Tibial nerve (tissue), 4 donors: ENCODE measurements around the gene ARHGAP1. TPM values are rescaled to one million over a fixed set of nuclear protein-coding genes. Genes with fewer than 3 reads are reported as not detected.
A peak's percentile ranks its signal among the peaks of the same experiment; 100 is the strongest.

Experiments used
- DNase-seq, 2 donors: peaks; one replicate each; pipeline ENCODE4 v3.0.0-alpha.2; 2019; ENCODE audit warnings: low spot score in 2 of 2
- H3K27ac ChIP-seq, 4 donors: fragments of 200-600 bp; sonication (generic) in 3 of 4; one replicate each; pipeline ENCODE4 v1.5.1; 2017 to 2019; ENCODE audit warnings: mild to moderate bottlenecking in 1 of 4
- H3K27me3 ChIP-seq, 2 donors: fragments of 200-600 bp; sonication (generic) in 1 of 2; one replicate each; pipeline versions ENCODE4 v1.5.1 to v1.6.0; 2017 to 2019
- H3K36me3 ChIP-seq, 3 donors: fragments of 200-600 bp; sonication (generic); one replicate each; pipeline ENCODE4 v1.5.1; 2018 to 2019
- H3K4me1 ChIP-seq, 4 donors: fragments of 200-600 bp; sonication (generic) in 3 of 4; one replicate each; pipeline ENCODE4 v1.5.1; 2017 to 2019
- H3K4me3 ChIP-seq, 4 donors: fragments of 200-600 bp; sonication (generic) in 3 of 4; one replicate each; pipeline ENCODE4 v1.5.1; 2017 to 2019; ENCODE audit warnings: mild to moderate bottlenecking in 1 of 4, moderate library complexity in 1 of 4
- H3K9me3 ChIP-seq, 4 donors: fragments of 200-600 bp; sonication (generic) in 3 of 4; one replicate each; pipeline ENCODE4 v1.5.1; 2017 to 2019
- CTCF ChIP-seq, 5 experiments: fragments of 200-600 bp in 3 of 5; fragments of 450-650 bp in 2 of 5; sonication (generic) in 3 of 5; IDR thresholded peaks; one replicate each; pipeline ENCODE4 v1.5.1; 2016 to 2019; ENCODE audit warnings: antibody characterized with exemption in 5 of 5, mild to moderate bottlenecking in 3 of 5, moderate library complexity in 2 of 5
- EP300 ChIP-seq, 2 donors: sonication (generic); formaldehyde crosslinking; IDR thresholded peaks; one replicate each; pipeline ENCODE4 v1.6.1; 2017; ENCODE audit warnings: antibody characterized with exemption in 2 of 2, mild to moderate bottlenecking in 1 of 2
- POLR2A ChIP-seq, 2 donors: fragments of 450-650 bp; IDR thresholded peaks; one replicate each; pipeline ENCODE4 v1.6.1; 2017; ENCODE audit warnings: antibody characterized with exemption in 2 of 2, mild to moderate bottlenecking in 2 of 2, moderate library complexity in 2 of 2
- WGBS, 2 donors: methylation state at CpG; one replicate each; pipeline ENCODE4 v1.1.5; 2018; 5-methylcytosine and 5-hydroxymethylcytosine counted together
- total RNA-seq, 4 donors: library from RNA; depleted of rRNA; stranded (reverse); fragments of >200 nt; gene quantifications; one replicate each; pipeline ENCODE4 v1.1.0, GENCODE V29; 2016

The ARHGAP1 gene
- total RNA-seq, 4 donors from 2014 or later, result 47.9 to 83.0 (median 59.8) TPM

- peaks cover 3 to 47% (median 27%) of the 10 kb centered on the region in 4 donors for H3K4me1 ChIP-seq
- no peak overlapping the region for H3K27ac ChIP-seq
- H3K4me3 ChIP-seq, result no peak overlapping the region
- peaks cover 3 to 72% (median 35%) of the 10 kb centered on the region in 3 donors for H3K36me3 ChIP-seq
- 91 to 93% methylated on average over 15 to 19 of the region's 21 CpGs for WGBS, 2 donors
- no peaks in the 10 kb centered on the region for H3K27me3 ChIP-seq
- no peak for TF ChIP-seq CTCF (IDR thresholded peaks at IDR 0.05)
- TF ChIP-seq EP300 (IDR thresholded peaks at IDR 0.05), result no peak
- H3K9me3 ChIP-seq, result no peaks in the 10 kb centered on the region
- no peak for DNase-seq
Measured at GRCh38 chr11:46680164-46680760, 20.2 kb downstream of the ARHGAP1 start.

GRCh38 chr11:46679241-46680163, 20.9 kb downstream of the ARHGAP1 start:
- Histone ChIP-seq H3K27ac (no peak overlapping the region), H3K36me3 (peaks cover 3 to 70% (median 35%) of the 10 kb centered on the region in 3 donors), H3K4me1 (peaks cover 3 to 51% (median 32%) of the 10 kb centered on the region in 4 donors), H3K4me3 (no peak overlapping the region), H3K9me3 (no peaks in the 10 kb centered on the region), H3K27me3 (no peaks in the 10 kb centered on the region)
- no peak for DNase-seq
- TF ChIP-seq EP300 (IDR thresholded peaks at IDR 0.05) (no peak), CTCF (IDR thresholded peaks at IDR 0.05) (no peak), POLR2A (IDR thresholded peaks at IDR 0.05) (no peak)
- 86 to 92% methylated on average over 21 to 22 of the region's 26 CpGs for WGBS, 2 donors

DNA sequence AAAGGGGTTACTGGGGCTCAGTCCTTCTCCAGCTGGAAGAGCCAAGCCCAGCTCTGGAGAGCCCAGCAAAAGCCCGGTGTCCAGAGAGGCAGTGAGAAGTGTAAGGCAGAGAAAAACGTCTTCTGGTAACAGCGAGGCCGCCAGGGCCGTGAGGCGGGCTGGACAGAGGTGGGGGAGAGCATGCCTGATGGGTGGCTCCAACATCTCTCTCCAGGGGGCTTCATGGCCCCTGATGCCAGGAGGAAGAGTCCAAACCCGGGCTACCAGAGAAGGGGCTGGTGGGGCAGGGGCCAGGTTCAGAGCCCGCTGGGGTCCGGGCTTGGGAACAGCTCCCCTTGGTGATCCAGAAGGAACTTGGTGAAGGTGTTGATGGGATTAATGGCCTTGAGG, 21.7 kb downstream of the ARHGAP1 start:
- peaks cover 3 to 51% (median 30%) of the 10 kb centered on the region in 4 donors for H3K4me1 ChIP-seq
- no peak for DNase-seq
- peaks cover 3 to 75% (median 35%) of the 10 kb centered on the region in 3 donors for H3K36me3 ChIP-seq
- no peaks in the 10 kb centered on the region for H3K27me3 ChIP-seq
- H3K4me3 ChIP-seq, result no peak overlapping the region
- no peak for TF ChIP-seq CTCF (IDR thresholded peaks at IDR 0.05)
- TF ChIP-seq EP300 (IDR thresholded peaks at IDR 0.05), result no peak
- no peak for TF ChIP-seq POLR2A (IDR thresholded peaks at IDR 0.05)
- WGBS, 2 donors, result 82 to 84% methylated on average over 9 of the region's 9 CpGs
- no peaks in the 10 kb centered on the region for H3K9me3 ChIP-seq
- H3K27ac ChIP-seq, result peak overlapping the region in 1 of 4 donors; percentile 87

DNA sequence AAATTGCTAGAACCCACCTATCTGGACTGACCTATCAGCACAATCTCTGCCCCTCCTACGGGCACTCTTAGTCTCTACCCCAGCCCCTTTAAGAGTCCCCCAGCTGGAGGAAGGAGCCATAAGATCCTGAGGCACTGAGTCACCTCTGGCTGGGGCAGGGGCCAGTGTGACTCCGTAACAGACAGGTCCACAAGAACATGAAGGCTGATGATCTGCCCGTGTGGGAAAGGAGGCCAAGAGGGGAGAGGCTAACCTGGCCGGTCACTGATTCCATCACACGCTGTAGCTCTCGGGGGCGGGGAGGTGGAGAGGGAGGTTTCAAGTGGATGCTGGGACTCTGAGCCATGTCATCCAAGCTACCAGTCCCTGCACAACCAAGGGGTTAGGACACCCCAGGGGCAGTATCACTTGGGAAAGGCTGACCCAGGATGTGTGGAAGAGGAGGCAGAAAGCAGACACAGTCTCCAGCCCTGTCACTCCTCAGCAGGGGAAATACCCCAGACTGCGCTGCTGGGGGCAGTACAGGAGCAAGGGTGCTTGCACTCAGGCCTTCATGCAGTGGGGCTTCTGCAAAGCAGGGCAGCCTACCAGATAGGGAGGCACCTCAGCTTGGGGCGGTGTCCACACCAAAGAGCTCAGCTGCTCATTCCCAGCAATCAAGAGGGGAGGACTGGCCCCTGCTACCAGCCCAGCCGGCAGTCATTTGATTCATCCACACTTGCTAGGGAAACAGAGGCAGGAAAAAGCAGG, 22.3 kb downstream of the ARHGAP1 start:
- no peak for DNase-seq
- no peaks in the 10 kb centered on the region for H3K27me3 ChIP-seq
- H3K27ac ChIP-seq, result peak overlapping the region in 2 of 4 donors; percentile 87
- H3K36me3 ChIP-seq, result peaks cover 3 to 79% (median 35%) of the 10 kb centered on the region in 3 donors
- peaks cover 3 to 47% (median 28%) of the 10 kb centered on the region in 4 donors for H3K4me1 ChIP-seq
- no peaks in the 10 kb centered on the region for H3K9me3 ChIP-seq
- H3K4me3 ChIP-seq, result no peak overlapping the region
- 78 to 83% methylated on average over 10 of the region's 10 CpGs for WGBS, 2 donors
- TF ChIP-seq POLR2A (IDR thresholded peaks at IDR 0.05), result no peak
- no peak for TF ChIP-seq EP300 (IDR thresholded peaks at IDR 0.05)
- no peak for TF ChIP-seq CTCF (IDR thresholded peaks at IDR 0.05)
